Cardiac fibroblast (primary cell): ENCODE measurements around the gene AP4M1.

Experiments
- DNase-seq, 2 donors: peaks; one replicate each; pipeline versions ENCODE4 v3.0.0 to v3.0.0-alpha.2; 2010; ENCODE audit warnings: low read depth in 2 of 2
- H3K4me3 ChIP-seq, 2 donors: replicated peaks in 1 of 2; 1 replicate in 1 of 2; 2 replicates in 1 of 2; pipeline ENCODE4 v1.5.1; 2011; ENCODE audit warnings: low read depth in 2 of 2, low read length in 2 of 2, mild to moderate bottlenecking in 2 of 2, moderate library complexity in 1 of 2
- TF ChIP-seq, protein P1 (sequence below): IDR thresholded peaks from one replicate; pipeline ENCODE4 v1.5.1; 2011; ENCODE audit warnings: low read depth, mild to moderate bottlenecking, low read length, inconsistent platforms

AP4M1 gene

GRCh38 chr7:100106633-100107032, 5.2 kb downstream of the AP4M1 start:
- TF ChIP-seq, protein P1, sequence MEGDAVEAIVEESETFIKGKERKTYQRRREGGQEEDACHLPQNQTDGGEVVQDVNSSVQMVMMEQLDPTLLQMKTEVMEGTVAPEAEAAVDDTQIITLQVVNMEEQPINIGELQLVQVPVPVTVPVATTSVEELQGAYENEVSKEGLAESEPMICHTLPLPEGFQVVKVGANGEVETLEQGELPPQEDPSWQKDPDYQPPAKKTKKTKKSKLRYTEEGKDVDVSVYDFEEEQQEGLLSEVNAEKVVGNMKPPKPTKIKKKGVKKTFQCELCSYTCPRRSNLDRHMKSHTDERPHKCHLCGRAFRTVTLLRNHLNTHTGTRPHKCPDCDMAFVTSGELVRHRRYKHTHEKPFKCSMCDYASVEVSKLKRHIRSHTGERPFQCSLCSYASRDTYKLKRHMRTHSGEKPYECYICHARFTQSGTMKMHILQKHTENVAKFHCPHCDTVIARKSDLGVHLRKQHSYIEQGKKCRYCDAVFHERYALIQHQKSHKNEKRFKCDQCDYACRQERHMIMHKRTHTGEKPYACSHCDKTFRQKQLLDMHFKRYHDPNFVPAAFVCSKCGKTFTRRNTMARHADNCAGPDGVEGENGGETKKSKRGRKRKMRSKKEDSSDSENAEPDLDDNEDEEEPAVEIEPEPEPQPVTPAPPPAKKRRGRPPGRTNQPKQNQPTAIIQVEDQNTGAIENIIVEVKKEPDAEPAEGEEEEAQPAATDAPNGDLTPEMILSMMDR, result no peak
- no peak for DNase-seq
- no peak overlapping the region for H3K4me3 ChIP-seq

- no peak for DNase-seq
- TF ChIP-seq, protein P1, result no peak
- H3K4me3 ChIP-seq, result no peak overlapping the region
Observed at GRCh38 chr7:100107125-100107737, 5.8 kb downstream of the AP4M1 start.

DNA sequence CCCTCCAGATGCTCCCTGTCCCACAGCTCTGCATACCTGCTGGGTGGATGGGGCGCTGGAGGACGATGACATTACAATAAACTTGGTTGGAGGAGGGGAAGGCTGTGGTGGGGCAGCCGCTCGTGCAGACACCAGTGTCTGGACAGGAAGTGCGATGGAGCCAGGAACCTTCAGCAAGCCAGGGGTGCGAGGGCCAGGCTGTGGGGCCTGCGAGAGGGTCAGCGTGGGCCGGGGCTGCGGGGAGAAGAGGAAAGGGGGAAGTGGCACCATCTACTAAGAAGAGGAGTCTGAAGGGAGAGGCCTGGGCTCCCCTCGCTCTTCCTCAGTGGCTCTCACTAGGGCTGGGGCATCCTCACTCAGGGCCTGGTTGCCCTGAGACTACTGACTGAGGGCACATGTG, 6.4 kb downstream of the AP4M1 start:
- no peak for DNase-seq
- H3K4me3 ChIP-seq, result no peak overlapping the region
- TF ChIP-seq, protein P1, result no peak

GRCh38 chr7:100109521-100110163, 8.2 kb downstream of the AP4M1 start:
- DNase-seq, result no peak
- TF ChIP-seq, protein P1, result no peak
- H3K4me3 ChIP-seq, result no peak overlapping the region

GRCh38 chr7:100111156-100111555, 9.7 kb downstream of the AP4M1 start:
- TF ChIP-seq, protein P1, result no peak
- no peak overlapping the region for H3K4me3 ChIP-seq
- DNase-seq, result no peak

DNA sequence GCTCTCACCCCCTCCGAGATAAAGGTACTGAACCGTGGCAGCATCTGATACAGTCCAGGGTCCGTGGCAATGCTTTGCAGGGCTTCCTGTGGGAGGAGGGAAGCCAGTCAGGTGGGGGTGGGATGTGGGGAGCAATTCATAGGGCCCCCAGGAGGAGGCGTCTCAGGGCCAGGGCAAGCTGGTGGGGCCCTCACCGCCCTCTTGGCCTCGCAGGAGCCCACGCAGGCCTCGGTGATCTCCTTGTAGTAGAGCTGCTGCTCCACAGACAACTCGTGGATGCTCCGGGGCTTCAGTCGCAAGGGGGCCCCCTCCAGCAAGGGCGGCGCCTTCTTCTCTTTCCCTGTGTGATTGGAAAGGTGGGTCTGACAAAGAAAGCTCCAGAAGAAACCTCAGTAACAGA, 10.5 kb downstream of the AP4M1 start:
- TF ChIP-seq, protein P1, result no peak
- DNase-seq, result no peak
- H3K4me3 ChIP-seq, result no peak overlapping the region

DNA sequence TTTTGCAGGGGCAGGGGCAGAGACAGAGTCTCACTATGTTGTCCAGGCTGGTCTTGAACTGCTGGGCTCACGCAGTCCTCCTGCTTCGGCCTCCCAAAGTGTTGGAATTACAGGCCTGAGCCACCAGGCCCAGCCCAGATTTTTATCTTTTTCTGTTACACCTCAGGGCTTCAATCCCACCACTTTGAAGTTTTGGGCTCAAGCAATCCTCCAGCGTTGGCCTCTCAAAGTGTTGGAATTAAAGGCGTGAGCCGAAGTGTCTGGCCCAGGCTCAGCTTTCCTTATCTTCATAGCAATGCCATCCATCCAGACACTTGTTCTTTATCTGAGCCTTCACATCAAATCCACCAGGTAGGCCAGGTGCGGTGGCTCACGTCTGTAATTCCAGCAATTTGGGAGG, 13.6 kb downstream of the AP4M1 start:
- no peak overlapping the region for H3K4me3 ChIP-seq
- no peak for DNase-seq
- TF ChIP-seq, protein P1, result no peak
